Kidney (tissue), 14 donors: Measurements from ENCODE around the gene TAF10. TPM values are rescaled to one million over a fixed set of nuclear protein-coding genes. Genes with fewer than 3 reads are reported as not detected.

ENCODE experiments used
- DNase-seq, 5 donors: peaks; one replicate each; pipeline ENCODE4 v3.0.0-alpha.2; 2013 to 2020
- FAIRE-seq: peaks from 2 replicates; lab custom pipeline; 2012; peaks lifted over from hg19 to GRCh38; lab: Jason Lieb, UNC
- H3K27ac ChIP-seq, 2 donors: one replicate each; pipeline ENCODE4 v1.7.0; 2013; ENCODE audit warnings: low read depth in 2 of 2, low read length in 2 of 2, inconsistent platforms in 1 of 2
- H3K27me3 ChIP-seq: one replicate; pipeline ENCODE4 v1.7.1; 2013; ENCODE audit warnings: low read length, inconsistent platforms; ENCODE audit not compliant: control insufficient read depth, insufficient read depth
- H3K36me3 ChIP-seq, 3 donors: one replicate each; pipeline versions ENCODE4 v1.7.0 to v1.7.1; 2013; ENCODE audit warnings: low read length in 3 of 3, control low read depth in 1 of 3, inconsistent platforms in 1 of 3; ENCODE audit not compliant: insufficient read depth in 3 of 3, control insufficient read depth in 2 of 3
- H3K4me1 ChIP-seq, 3 donors: one replicate each; pipeline versions ENCODE4 v1.7.0 to v1.7.1; 2013; ENCODE audit warnings: low read length in 3 of 3, inconsistent platforms in 1 of 3, low read depth in 1 of 3; ENCODE audit not compliant: control insufficient read depth in 2 of 3, insufficient read depth in 2 of 3
- H3K4me3 ChIP-seq, 3 donors: one replicate each; pipeline versions ENCODE4 v1.7.0 to v1.8.1; 2013; ENCODE audit warnings: low read length in 3 of 3, control low read depth in 1 of 3, inconsistent platforms in 1 of 3
- H3K9ac ChIP-seq, 3 donors: one replicate each; pipeline versions ENCODE4 v1.7.0 to v1.7.1; 2013; ENCODE audit warnings: low read length in 3 of 3, control low read depth in 1 of 3, inconsistent platforms in 1 of 3
- H3K9me3 ChIP-seq, 3 donors: one replicate each; pipeline versions ENCODE4 v1.7.0 to v1.7.1; 2013; ENCODE audit warnings: low read length in 3 of 3, control low read depth in 1 of 3, inconsistent platforms in 1 of 3; ENCODE audit not compliant: control insufficient read depth in 2 of 3, insufficient read depth in 1 of 3
- CTCF ChIP-seq: IDR thresholded peaks from 3 replicates; pipeline ENCODE4 v1.5.1; 2012; ENCODE audit warnings: mild to moderate bottlenecking, moderate library complexity, borderline replicate concordance; ENCODE audit not compliant: insufficient read depth; ENCODE audit errors: extremely low read depth
- intact Hi-C: fragments of 100-400 bp; cut with DNase I; formaldehyde crosslinking; loops from one replicate; pipeline ENCODE4 v1.11.1; 2022
- polyA plus RNA-seq: library from polyadenylated mRNA; stranded (reverse); fragments of 350-450 nt; fragmentation: Illumina TruSeq; extraction: RNeasy Lipid Tissue Mini Kit (QIAGEN cat#74804); gene quantifications from one replicate; pipeline ENCODE4 v1.2.3, GENCODE V29; 2014; ENCODE audit warnings: low read depth, low replicate concordance; ENCODE audit not compliant: insufficient read depth
- total RNA-seq: library from RNA; stranded (reverse); fragmentation: NEBNext Ultra II Directional; extraction: Animal tissue kit (Norgen Biotek cat#: 25700); gene quantifications from one replicate; pipeline ENCODE4 v1.2.1, GENCODE V29; 2021
- donor health status: control.
- donor health status: control.
- donor health status: control.
- donor health status: control.
- donor health status: control.
- donor health status: DM: yes; HTN: yes; CAD: no.
- donor health status: Normal renal cell carcinoma (clear cell type).

The TAF10 gene
- total and polyA plus RNA-seq, 2 donors from 2014 or later, result 136 to 250 TPM

GRCh38 chr11:6567371-6567745 is 44.7 kb downstream of the TAF10 start:
- Histone ChIP-seq H3K9me3 (no peaks in the 10 kb centered on the region), H3K4me3 (no peak overlapping the region), H3K27me3 (no peaks in the 10 kb centered on the region), H3K4me1 (peaks cover 0 to 10% (median 0%) of the 10 kb centered on the region in 3 donors), H3K27ac (no peak overlapping the region), H3K9ac (no peak overlapping the region), H3K36me3 (no peaks in the 10 kb centered on the region)
- FAIRE-seq, result no peak
- intact Hi-C loops, result no loop called here
- no peak for DNase-seq
- no peak for TF ChIP-seq CTCF

GRCh38 chr11:6566704-6567370 is 45.2 kb downstream of the TAF10 start:
- DNase-seq, result no peak
- Histone ChIP-seq H3K9ac (no peak overlapping the region), H3K4me1 (peaks cover 0 to 10% (median 0%) of the 10 kb centered on the region in 3 donors), H3K4me3 (no peak overlapping the region), H3K9me3 (no peaks in the 10 kb centered on the region), H3K27ac (no peak overlapping the region), H3K36me3 (no peaks in the 10 kb centered on the region), H3K27me3 (no peaks in the 10 kb centered on the region)
- no peak for TF ChIP-seq CTCF
- no peak for FAIRE-seq
- intact Hi-C loops, result no loop called here

DNA sequence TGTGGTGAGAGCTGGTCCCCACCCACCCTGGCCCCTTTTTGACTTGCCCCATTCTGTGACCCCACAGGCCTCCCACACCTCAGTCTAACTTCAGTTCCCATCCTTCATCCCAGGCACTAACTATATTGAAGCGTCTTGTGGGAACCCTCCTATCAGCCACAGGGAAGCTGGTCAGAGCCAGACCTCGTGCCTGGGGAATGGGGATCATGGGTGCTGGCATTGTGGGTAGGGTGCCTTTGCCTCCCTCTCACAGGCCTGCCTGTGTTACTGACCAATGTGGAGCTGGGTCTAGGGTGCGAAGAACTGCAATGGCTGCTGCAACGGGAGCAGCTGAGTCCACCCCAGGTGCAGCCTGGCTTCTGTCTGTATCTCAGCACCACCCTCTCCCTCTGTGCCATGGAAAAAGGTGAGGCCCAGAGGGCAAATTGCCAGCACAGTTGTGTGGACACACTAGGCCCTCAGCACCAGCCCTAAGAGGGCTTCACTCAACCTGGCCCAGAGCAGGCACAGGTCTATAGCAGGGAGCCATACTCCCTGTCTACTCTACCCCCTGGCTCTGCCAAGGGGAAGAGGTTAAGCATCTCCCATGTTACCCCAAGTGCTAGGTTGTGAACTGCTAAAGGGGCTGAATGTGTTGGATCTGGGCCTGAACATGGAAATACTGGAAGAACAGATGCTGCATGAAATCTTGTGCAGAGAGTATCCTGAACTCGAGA is 45.9 kb downstream of the TAF10 start:
- H3K27me3 ChIP-seq, result no peaks in the 10 kb centered on the region
- peaks cover 0 to 10% (median 0%) of the 10 kb centered on the region in 3 donors for H3K4me1 ChIP-seq
- intact Hi-C loops, result no loop called here
- no peak for TF ChIP-seq CTCF
- H3K9me3 ChIP-seq, result no peaks in the 10 kb centered on the region
- H3K9ac ChIP-seq, result no peak overlapping the region
- no peak for FAIRE-seq
- no peak for DNase-seq
- no peaks in the 10 kb centered on the region for H3K36me3 ChIP-seq
- no peak overlapping the region for H3K27ac ChIP-seq
- no peak overlapping the region for H3K4me3 ChIP-seq
